K562 (cell line): Measurements from ENCODE around the gene CDK5R2. TPM values are rescaled to one million over a fixed set of nuclear protein-coding genes. Genes with fewer than 3 reads are reported as not detected.

ENCODE experiments used
- ATAC-seq: fragments of 200-7000 bp; cut with Tn5 transposase; 3 replicates; pipeline ENCODE4 v1.9.1; 2020; ENCODE audit warnings: moderate library complexity
- BruUV-seq: library from RNA; stranded (reverse); fragments of 400-500 nt; replicated peaks from 2 replicates; lab custom pipeline; 2021; lab: Mats Ljungman, UMichigan
- CTCF ChIA-PET: fragments of 300-600 bp; formaldehyde crosslinking; extraction: SDS; loops from one replicate; lab custom pipeline; 2021; ENCODE audit warnings: low intra/inter-chr PET ratio; lab: Yijun Ruan, JAX
- POLR2A ChIA-PET: fragments of 300-600, 350-650 bp; sonication (Branson Sonifier 250); formaldehyde crosslinking; extraction: SDS; loops from one replicate; lab custom pipeline; 2021; ENCODE audit warnings: antibody characterized with exemption, inconsistent platforms; lab: Yijun Ruan, JAX
- DNase-seq, 4 experiments: peaks; one replicate each; pipeline versions ENCODE4 v3.0.0 to v3.0.0-alpha.2; 2011 to 2018; ENCODE audit warnings: low spot score in 3 of 4, mixed read lengths in 3 of 4; ENCODE audit errors: extremely low read depth in 1 of 4
- FAIRE-seq: peaks from 2 replicates; lab custom pipeline; 2011; peaks lifted over from hg19 to GRCh38; lab: Jason Lieb, UNC
- H2AFZ ChIP-seq: 2 replicates; pipeline ENCODE4 v1.6.0; 2011; ENCODE audit warnings: low read depth, low read length, control low read depth, inconsistent platforms
- H3K27ac ChIP-seq: fragments of 200-600 bp; 3 replicates; pipeline ENCODE4 v1.8.0; 2011; ENCODE audit warnings: low read depth, mild to moderate bottlenecking, control low read depth, inconsistent platforms, low read length, moderate library complexity, mixed read lengths; ENCODE audit errors: extremely low read depth
- H3K27me3 ChIP-seq, 2 experiments: fragments of 300-600 bp in 1 of 2; 2 replicates in 1 of 2; 3 replicates in 1 of 2; pipeline versions ENCODE4 v1.6.0 to v1.8.0; 2011; ENCODE audit warnings: inconsistent platforms in 2 of 2, low read length in 2 of 2, mild to moderate bottlenecking in 1 of 2, mixed read lengths in 1 of 2, moderate library complexity in 1 of 2; ENCODE audit not compliant: control insufficient read depth in 2 of 2, insufficient read depth in 2 of 2
- H3K36me3 ChIP-seq: fragments of 300-600 bp; 3 replicates; pipeline ENCODE4 v1.8.0; 2011; ENCODE audit warnings: mild to moderate bottlenecking, low read length, inconsistent platforms; ENCODE audit not compliant: control insufficient read depth, insufficient read depth
- H3K4me1 ChIP-seq, 2 experiments: fragments of 200-600 bp in 1 of 2; replicated peaks in 1 of 2; 2 replicates in 1 of 2; 3 replicates in 1 of 2; pipeline versions ENCODE4 v1.5.1 to v1.8.0; 2011; ENCODE audit warnings: inconsistent platforms in 2 of 2, low read length in 2 of 2, mild to moderate bottlenecking in 1 of 2, mixed read lengths in 1 of 2, moderate library complexity in 1 of 2; ENCODE audit not compliant: control insufficient read depth in 2 of 2, insufficient read depth in 2 of 2
- H3K4me2 ChIP-seq: 2 replicates; pipeline ENCODE4 v1.6.1; 2011; ENCODE audit warnings: low read length, control low read depth, inconsistent platforms, mixed read lengths; ENCODE audit not compliant: insufficient read depth
- H3K4me3 ChIP-seq: fragments of 200-600 bp; sonication (generic), shearing (Covaris generic); 2 replicates; pipeline ENCODE4 v1.5.1; 2016; ENCODE audit warnings: control low read depth, inconsistent platforms
- H3K79me2 ChIP-seq: fragments of 200-600 bp; 3 replicates; pipeline ENCODE4 v1.8.0; 2011; ENCODE audit warnings: low read length, inconsistent platforms; ENCODE audit not compliant: control insufficient read depth, insufficient read depth
- H3K9ac ChIP-seq, 2 experiments: 2 replicates each; pipeline versions ENCODE4 v1.6.0 to v1.6.1; 2011; ENCODE audit warnings: low read depth in 2 of 2, low read length in 2 of 2, control low read depth in 1 of 2, inconsistent platforms in 1 of 2, mild to moderate bottlenecking in 1 of 2, mixed read lengths in 1 of 2; ENCODE audit not compliant: insufficient read depth in 1 of 2
- H3K9me1 ChIP-seq: one replicate; pipeline ENCODE4 v1.6.0; 2011; ENCODE audit warnings: inconsistent platforms, mild to moderate bottlenecking, low read length, moderate library complexity; ENCODE audit not compliant: control insufficient read depth, insufficient read depth
- H3K9me3 ChIP-seq: replicated peaks from 2 replicates; pipeline ENCODE4 v1.5.1; 2011; ENCODE audit warnings: low read depth, low read length, inconsistent platforms; ENCODE audit not compliant: control insufficient read depth, insufficient read depth
- H4K20me1 ChIP-seq: replicated peaks from 2 replicates; pipeline ENCODE4 v1.6.1; 2011; ENCODE audit warnings: low read length, inconsistent platforms, mixed read lengths; ENCODE audit not compliant: control insufficient read depth, insufficient read depth
- NFYB ChIP-seq: IDR thresholded peaks from 2 replicates; pipeline ENCODE4 v1.6.1; 2011; ENCODE audit warnings: mild to moderate bottlenecking, moderate library complexity; ENCODE audit not compliant: insufficient read length; ENCODE audit errors: extremely low read depth
- PTBP1 ChIP-seq: fragments of 200-400 bp; formaldehyde crosslinking; IDR thresholded peaks from 2 replicates; pipeline ENCODE4 v1.6.1; 2017; ENCODE audit warnings: low read depth, low read length
- SMAD1 ChIP-seq: fragments of 150-350 bp; IDR thresholded peaks from 2 replicates; pipeline ENCODE4 v1.6.1; 2014; ENCODE audit warnings: low read length, low read depth; ENCODE audit not compliant: partially characterized antibody
- ZBTB33 ChIP-seq: sonication (generic); formaldehyde crosslinking; IDR thresholded peaks from 2 replicates; pipeline ENCODE4 v1.8.1; 2023; ENCODE audit warnings: mild to moderate bottlenecking, missing genetic modification reagents
- ZBTB34 ChIP-seq: fragments of 250-450 bp; sonication (Bioruptor Pico); IDR thresholded peaks from 2 replicates; pipeline ENCODE4 v1.8.0; 2021; ENCODE audit warnings: mild to moderate bottlenecking, moderate library complexity
- ZNF124 ChIP-seq: sonication (generic); formaldehyde crosslinking; IDR thresholded peaks from 2 replicates; pipeline ENCODE4 v1.8.1; 2022; ENCODE audit warnings: missing genetic modification reagents
- ZNF449 ChIP-seq: fragments of 250-450 bp; sonication (Bioruptor Pico); IDR thresholded peaks from 2 replicates; pipeline ENCODE4 v1.8.0; 2022; ENCODE audit warnings: moderate library complexity, mild to moderate bottlenecking, inconsistent platforms
- WGBS: fragments of 100-300 bp; shearing (Covaris generic); methylation state at CpG from one replicate; pipeline ENCODE4 v1.1.6; 2016; ENCODE audit warnings: low coverage, mixed read lengths; ENCODE audit not compliant: insufficient coverage; ENCODE audit errors: missing lambda C conversion rate; 5-methylcytosine and 5-hydroxymethylcytosine counted together
- in situ Hi-C: fragments of 300-500 bp; cut with MboI; formaldehyde crosslinking; loops from 4 replicates; pipeline ENCODE4 v1.15.0; 2018; ENCODE audit warnings: inconsistent platforms, mixed read lengths
- intact Hi-C: fragments of 100-400 bp; cut with micrococcal nuclease; formaldehyde crosslinking; loops from 2 replicates; pipeline ENCODE4 v1.14.2; 2022
- polyA plus RNA-seq, 8 experiments: library from polyadenylated mRNA; depleted of rRNA in 4 of 8; stranded (reverse) in 5 of 8; unstranded in 3 of 8; fragments of >200 nt; fragmentation: Nextera tagmentation in 2 of 8; fragmentation: Illumina TruSeq in 1 of 8; extraction: Ambion mirVana in 2 of 8; extraction: Trizol in 1 of 8; gene quantifications; 2 replicates each; pipeline versions ENCODE4 v1.2.1 to v1.2.3, GENCODE V29; 2011 to 2014; ENCODE audit warnings: inconsistent platforms in 1 of 8, missing spikeins in 1 of 8
- total RNA-seq, 7 experiments: library from RNA; depleted of rRNA in 6 of 7; stranded (reverse); fragments of >200 nt in 6 of 7; fragmentation: Illumina TruSeq in 2 of 7; extraction: Trizol in 2 of 7; gene quantifications; 2 replicates each; pipeline versions ENCODE4 v1.2.1 to v1.2.3, GENCODE V29; 2011 to 2021; ENCODE audit warnings: low replicate concordance in 1 of 7
- TF ChIP-seq, protein P1 (sequence below): fragments of 450-650 bp; formaldehyde crosslinking; conservative IDR thresholded peaks from 2 replicates; pipeline ENCODE4 v1.4.0; 2022; ENCODE audit warnings: mild to moderate bottlenecking, missing genetic modification characterization
- TF ChIP-seq, protein P2 (sequence below): sonication (generic); formaldehyde crosslinking; IDR thresholded peaks from 2 replicates; pipeline ENCODE4 v1.8.0; 2022; ENCODE audit warnings: mild to moderate bottlenecking, missing genetic modification reagents

The CDK5R2 gene
- total and polyA plus RNA-seq, 9 of the 15 experiments (the other 6 are each of a cell fraction or from before 2014, with no cell fraction given) = 0.09 TPM; not detected in 8

DNA sequence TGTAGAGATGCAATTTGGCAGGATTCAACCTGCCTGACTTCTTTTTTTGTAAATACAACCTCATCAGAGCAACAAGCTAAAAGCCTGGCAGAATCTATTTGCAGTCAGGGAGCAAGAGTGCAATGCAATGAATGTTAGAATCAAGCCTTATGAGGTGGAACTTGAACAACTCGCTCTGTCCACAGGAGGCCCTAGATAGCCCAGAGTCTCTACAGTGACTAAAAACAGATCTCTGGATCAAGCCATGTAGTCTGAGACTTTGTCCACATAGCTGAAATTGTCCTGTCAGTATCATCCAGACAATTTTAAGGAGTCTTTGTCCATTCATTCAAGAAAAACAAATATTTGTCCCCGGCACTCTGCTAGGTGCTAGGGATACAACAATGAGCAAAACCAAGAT is 32.0 kb upstream of the CDK5R2 start:
- no peaks in the 10 kb centered on the region for H3K9me1 ChIP-seq
- FAIRE-seq (no peak), DNase-seq (no peak), ATAC-seq (no peak)
- no peak overlapping the region for H3K27ac ChIP-seq
- H3K4me1 ChIP-seq = no peaks in the 10 kb centered on the region
- no TSS peak for BruUV-seq
- H3K79me2 ChIP-seq = no peaks in the 10 kb centered on the region
- H3K9me3 ChIP-seq = no peaks in the 10 kb centered on the region
- 8% methylated on average over 2 of the region's 2 CpGs for WGBS
- in situ Hi-C loops (no loop called here), intact Hi-C loops (no loop called here)
- ChIA-PET CTCF (no interaction called here), POLR2A (no interaction called here)
- no peak overlapping the region for H2AFZ ChIP-seq
- TF ChIP-seq PTBP1 (no peak), ZBTB34 (CRISPR knock-in tag) (no peak), NFYB (no peak), ZNF124 (CRISPR knock-in tag) (no peak), ZNF449 (CRISPR knock-in tag) (no peak), ZBTB33 (CRISPR knock-in tag) (no peak), SMAD1 (no peak)
- TF ChIP-seq, protein P1, sequence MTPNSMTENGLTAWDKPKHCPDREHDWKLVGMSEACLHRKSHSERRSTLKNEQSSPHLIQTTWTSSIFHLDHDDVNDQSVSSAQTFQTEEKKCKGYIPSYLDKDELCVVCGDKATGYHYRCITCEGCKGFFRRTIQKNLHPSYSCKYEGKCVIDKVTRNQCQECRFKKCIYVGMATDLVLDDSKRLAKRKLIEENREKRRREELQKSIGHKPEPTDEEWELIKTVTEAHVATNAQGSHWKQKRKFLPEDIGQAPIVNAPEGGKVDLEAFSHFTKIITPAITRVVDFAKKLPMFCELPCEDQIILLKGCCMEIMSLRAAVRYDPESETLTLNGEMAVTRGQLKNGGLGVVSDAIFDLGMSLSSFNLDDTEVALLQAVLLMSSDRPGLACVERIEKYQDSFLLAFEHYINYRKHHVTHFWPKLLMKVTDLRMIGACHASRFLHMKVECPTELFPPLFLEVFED = no peak
- TF ChIP-seq, protein P2, sequence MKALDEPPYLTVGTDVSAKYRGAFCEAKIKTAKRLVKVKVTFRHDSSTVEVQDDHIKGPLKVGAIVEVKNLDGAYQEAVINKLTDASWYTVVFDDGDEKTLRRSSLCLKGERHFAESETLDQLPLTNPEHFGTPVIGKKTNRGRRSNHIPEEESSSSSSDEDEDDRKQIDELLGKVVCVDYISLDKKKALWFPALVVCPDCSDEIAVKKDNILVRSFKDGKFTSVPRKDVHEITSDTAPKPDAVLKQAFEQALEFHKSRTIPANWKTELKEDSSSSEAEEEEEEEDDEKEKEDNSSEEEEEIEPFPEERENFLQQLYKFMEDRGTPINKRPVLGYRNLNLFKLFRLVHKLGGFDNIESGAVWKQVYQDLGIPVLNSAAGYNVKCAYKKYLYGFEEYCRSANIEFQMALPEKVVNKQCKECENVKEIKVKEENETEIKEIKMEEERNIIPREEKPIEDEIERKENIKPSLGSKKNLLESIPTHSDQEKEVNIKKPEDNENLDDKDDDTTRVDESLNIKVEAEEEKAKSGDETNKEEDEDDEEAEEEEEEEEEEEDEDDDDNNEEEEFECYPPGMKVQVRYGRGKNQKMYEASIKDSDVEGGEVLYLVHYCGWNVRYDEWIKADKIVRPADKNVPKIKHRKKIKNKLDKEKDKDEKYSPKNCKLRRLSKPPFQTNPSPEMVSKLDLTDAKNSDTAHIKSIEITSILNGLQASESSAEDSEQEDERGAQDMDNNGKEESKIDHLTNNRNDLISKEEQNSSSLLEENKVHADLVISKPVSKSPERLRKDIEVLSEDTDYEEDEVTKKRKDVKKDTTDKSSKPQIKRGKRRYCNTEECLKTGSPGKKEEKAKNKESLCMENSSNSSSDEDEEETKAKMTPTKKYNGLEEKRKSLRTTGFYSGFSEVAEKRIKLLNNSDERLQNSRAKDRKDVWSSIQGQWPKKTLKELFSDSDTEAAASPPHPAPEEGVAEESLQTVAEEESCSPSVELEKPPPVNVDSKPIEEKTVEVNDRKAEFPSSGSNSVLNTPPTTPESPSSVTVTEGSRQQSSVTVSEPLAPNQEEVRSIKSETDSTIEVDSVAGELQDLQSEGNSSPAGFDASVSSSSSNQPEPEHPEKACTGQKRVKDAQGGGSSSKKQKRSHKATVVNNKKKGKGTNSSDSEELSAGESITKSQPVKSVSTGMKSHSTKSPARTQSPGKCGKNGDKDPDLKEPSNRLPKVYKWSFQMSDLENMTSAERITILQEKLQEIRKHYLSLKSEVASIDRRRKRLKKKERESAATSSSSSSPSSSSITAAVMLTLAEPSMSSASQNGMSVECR (CRISPR knock-in tag) = no peak
- no peak overlapping the region for H3K9ac ChIP-seq
- no peaks in the 10 kb centered on the region for H4K20me1 ChIP-seq
- peaks cover 0 to 3% of the 10 kb centered on the region in 2 experiments; a peak in 2 of 5 replicates for H3K27me3 ChIP-seq
- no peak overlapping the region for H3K4me2 ChIP-seq
- no peak overlapping the region for H3K4me3 ChIP-seq
- H3K36me3 ChIP-seq = no peaks in the 10 kb centered on the region
